K562 (cell line): Measurements from ENCODE around the gene SGPP2.

Source experiments
- CHD4 ChIP-seq: fragments of 200-600 bp; sonication (generic); IDR thresholded peaks from 3 replicates; pipeline ENCODE4 v1.6.1; 2012; ENCODE audit warnings: low read depth, mild to moderate bottlenecking, mixed read lengths, low read length, inconsistent platforms; ENCODE audit not compliant: insufficient read depth, insufficient replicate concordance, poor library complexity, severe bottlenecking
- DPF2 ChIP-seq: fragments of 450-650 bp; IDR thresholded peaks from 2 replicates; pipeline ENCODE4 v1.6.1; 2016
- LARP7 ChIP-seq: fragments of 450-650 bp; IDR thresholded peaks from 2 replicates; pipeline ENCODE4 v1.6.1; 2016
- POLR2AphosphoS5 ChIP-seq: IDR thresholded peaks from 2 replicates; pipeline ENCODE4 v1.6.1; 2011; ENCODE audit warnings: mild to moderate bottlenecking, low read depth, low read length, moderate library complexity; ENCODE audit not compliant: control insufficient read depth, insufficient read depth
- SRSF1 ChIP-seq: fragments of 200-400 bp; formaldehyde crosslinking; IDR thresholded peaks from 2 replicates; pipeline ENCODE4 v1.6.1; 2017; ENCODE audit warnings: mild to moderate bottlenecking, low read depth, low read length, moderate library complexity
- TBP ChIP-seq: optimal IDR thresholded peaks from 2 replicates; pipeline ENCODE3; 2011; ENCODE audit warnings: low read depth, low read length, improper control_type of control experiment
- TCF7L2 ChIP-seq: fragments of 150-350 bp; IDR thresholded peaks from 2 replicates; pipeline ENCODE4 v1.6.1; 2016; ENCODE audit warnings: low read depth, mild to moderate bottlenecking, low read length, moderate library complexity
- ZFP30 ChIP-seq: fragments of 250-450 bp; sonication (Bioruptor Pico); IDR thresholded peaks from 2 replicates; pipeline ENCODE4 v1.8.0; 2022; ENCODE audit warnings: moderate library complexity, mild to moderate bottlenecking, inconsistent platforms, borderline replicate concordance
- ZZZ3 ChIP-seq: fragments of 450-650 bp; IDR thresholded peaks from 2 replicates; pipeline ENCODE4 v1.6.1; 2016; ENCODE audit warnings: antibody characterized with exemption, mild to moderate bottlenecking, moderate library complexity

DNA sequence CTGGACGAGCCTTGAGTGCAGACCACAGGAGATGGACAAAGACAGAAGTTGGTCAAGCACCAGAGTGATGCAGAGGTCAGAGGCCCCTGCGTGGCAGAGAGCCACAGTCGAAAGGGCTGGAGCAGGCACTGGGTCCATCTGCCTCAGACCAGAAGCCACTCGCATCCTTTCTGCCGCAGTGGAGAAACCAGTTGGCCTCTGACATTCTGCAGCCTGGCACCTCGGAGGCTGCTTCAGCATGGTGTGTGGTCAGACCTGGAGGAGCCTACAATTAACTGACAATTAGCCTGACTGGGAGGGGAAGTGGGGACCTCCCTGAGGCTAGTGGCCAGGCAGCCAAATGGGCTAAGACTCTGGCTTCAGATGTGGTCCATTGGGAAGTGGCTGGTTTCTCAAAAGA, 111.1 kb downstream of the SGPP2 start:
- TF ChIP-seq DPF2: no peak
- no peak for TF ChIP-seq POLR2AphosphoS5
- TF ChIP-seq CHD4: no peak
- TF ChIP-seq TBP: no peak
- no peak for TF ChIP-seq ZFP30 (CRISPR knock-in tag)
- TF ChIP-seq TCF7L2: no peak
- TF ChIP-seq ZZZ3: no peak
- no peak for TF ChIP-seq SRSF1
- no peak for TF ChIP-seq LARP7
